ENCODE data around the gene LRRK1. TPM values are rescaled to one million over a fixed set of nuclear protein-coding genes. Genes with fewer than 3 reads are reported as not detected.
A peak's percentile ranks its signal among the peaks of the same experiment; 100 is the strongest.

LRRK1 gene
- total and polyA plus RNA-seq, 9 donors: 6.5 to 27.3 (median 17.5) TPM

GRCh38 chr15:101062471-101063171, 143.5 kb downstream of the LRRK1 start:
- Histone ChIP-seq H3K27me3 (no peaks in the 10 kb centered on the region), H3K9me3 (no peaks in the 10 kb centered on the region), H3K4me1 (ENCODE audit: insufficient read depth) (peaks cover 10% of the 10 kb centered on the region), H3K27ac (no peak overlapping the region), H3K4me3 (no peak overlapping the region), H3K36me3 (no peaks in the 10 kb centered on the region)
- 93 to 94% (median 94%) methylated on average over 18 of the region's 18 CpGs for WGBS, 3 donors
- intact Hi-C loops (cut with DNase I): no loop called here
- peak in 1 of 5 donors; percentile 12 for DNase-seq
- TF ChIP-seq EP300 (IDR thresholded peaks at IDR 0.05) (no peak), POLR2A (IDR thresholded peaks at IDR 0.05) (no peak)
- TF ChIP-seq, protein P1, sequence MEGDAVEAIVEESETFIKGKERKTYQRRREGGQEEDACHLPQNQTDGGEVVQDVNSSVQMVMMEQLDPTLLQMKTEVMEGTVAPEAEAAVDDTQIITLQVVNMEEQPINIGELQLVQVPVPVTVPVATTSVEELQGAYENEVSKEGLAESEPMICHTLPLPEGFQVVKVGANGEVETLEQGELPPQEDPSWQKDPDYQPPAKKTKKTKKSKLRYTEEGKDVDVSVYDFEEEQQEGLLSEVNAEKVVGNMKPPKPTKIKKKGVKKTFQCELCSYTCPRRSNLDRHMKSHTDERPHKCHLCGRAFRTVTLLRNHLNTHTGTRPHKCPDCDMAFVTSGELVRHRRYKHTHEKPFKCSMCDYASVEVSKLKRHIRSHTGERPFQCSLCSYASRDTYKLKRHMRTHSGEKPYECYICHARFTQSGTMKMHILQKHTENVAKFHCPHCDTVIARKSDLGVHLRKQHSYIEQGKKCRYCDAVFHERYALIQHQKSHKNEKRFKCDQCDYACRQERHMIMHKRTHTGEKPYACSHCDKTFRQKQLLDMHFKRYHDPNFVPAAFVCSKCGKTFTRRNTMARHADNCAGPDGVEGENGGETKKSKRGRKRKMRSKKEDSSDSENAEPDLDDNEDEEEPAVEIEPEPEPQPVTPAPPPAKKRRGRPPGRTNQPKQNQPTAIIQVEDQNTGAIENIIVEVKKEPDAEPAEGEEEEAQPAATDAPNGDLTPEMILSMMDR (IDR thresholded peaks at IDR 0.05): no peak

- DNase-seq: peak in 2 of 5 donors; percentile 12 to 21
- H3K4me3 ChIP-seq: no peak overlapping the region
- no peaks in the 10 kb centered on the region for H3K9me3 ChIP-seq
- intact Hi-C loops (cut with DNase I): no loop called here
- 93 to 96% (median 95%) methylated on average over 9 of the region's 9 CpGs for WGBS, 3 donors
- no peaks in the 10 kb centered on the region for H3K36me3 ChIP-seq
- H3K27me3 ChIP-seq: no peaks in the 10 kb centered on the region
- H3K27ac ChIP-seq: no peak overlapping the region
- H3K4me1 ChIP-seq (ENCODE audit: insufficient read depth): peaks cover 10% of the 10 kb centered on the region
- TF ChIP-seq, protein P1 (IDR thresholded peaks at IDR 0.05): no peak
- TF ChIP-seq EP300 (IDR thresholded peaks at IDR 0.05) (no peak), POLR2A (IDR thresholded peaks at IDR 0.05) (no peak)
These were observed 144.1 kb downstream of the LRRK1 start for GRCh38 chr15:101063212-101063611.

DNA sequence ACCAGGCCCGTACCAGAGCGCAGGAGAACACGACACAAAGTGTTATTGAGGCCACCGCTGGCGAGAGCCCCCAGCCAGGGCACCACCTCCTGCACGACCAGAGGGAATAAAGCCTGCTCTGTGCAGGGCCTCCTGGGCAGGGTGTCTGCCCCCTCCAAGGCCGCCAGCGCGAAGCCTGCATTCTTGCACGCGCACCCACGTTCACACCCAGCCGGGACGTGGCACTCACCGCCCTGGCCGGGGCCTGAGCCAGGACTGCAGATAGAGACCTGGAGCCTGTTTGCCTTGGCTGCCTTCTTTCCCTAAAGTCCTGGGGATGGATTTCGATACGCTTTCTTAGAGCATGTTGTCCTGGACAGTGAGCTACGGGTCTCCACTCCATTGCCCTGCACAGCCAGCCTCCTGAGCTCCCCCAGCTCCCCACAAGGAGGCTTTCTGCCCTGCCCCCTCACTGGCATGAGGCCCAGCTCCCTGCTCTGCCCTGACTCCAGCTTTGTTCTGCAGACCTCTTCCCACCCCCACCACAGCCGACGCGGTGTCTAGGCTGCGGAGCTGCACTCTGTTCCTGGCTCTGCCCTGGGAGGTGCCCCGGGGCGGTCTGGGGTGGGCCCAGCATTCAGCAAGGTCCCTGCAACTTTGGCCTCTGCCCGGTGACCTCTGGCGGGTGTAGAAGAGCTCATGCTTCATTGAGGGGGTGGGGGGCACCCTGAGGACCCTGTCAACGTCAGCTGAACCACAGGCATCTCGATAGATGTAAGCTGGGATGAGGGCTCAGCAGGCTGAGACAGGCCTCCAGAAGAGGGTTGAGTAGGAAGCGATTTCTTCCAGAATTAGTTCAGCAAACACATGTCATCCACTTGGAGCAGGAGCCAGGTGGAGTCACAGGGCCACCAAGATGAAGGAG, 145.0 kb downstream of the LRRK1 start:
- TF ChIP-seq, protein P1 (IDR thresholded peaks at IDR 0.05): no peak
- TF ChIP-seq POLR2A (IDR thresholded peaks at IDR 0.05): no peak
- intact Hi-C loops (cut with DNase I): no loop called here
- Histone ChIP-seq H3K27ac (peak overlapping the region; percentile 8 to 33), H3K27me3 (no peaks in the 10 kb centered on the region), H3K4me3 (no peak overlapping the region), H3K9me3 (no peaks in the 10 kb centered on the region), H3K36me3 (no peaks in the 10 kb centered on the region), H3K4me1 (ENCODE audit: insufficient read depth) (peaks cover 17% of the 10 kb centered on the region)
- DNase-seq: peak in 4 of 5 donors; percentile 72 to 88 (median 78)
- 34 to 36% (median 35%) methylated on average over 30 of the region's 30 CpGs for WGBS, 3 donors

GRCh38 chr15:101064795-101065569, 145.8 kb downstream of the LRRK1 start:
- TF ChIP-seq POLR2A (IDR thresholded peaks at IDR 0.05): no peak
- TF ChIP-seq, protein P1 (IDR thresholded peaks at IDR 0.05): no peak
- Histone ChIP-seq H3K4me1 (ENCODE audit: insufficient read depth) (peaks cover 18% of the 10 kb centered on the region), H3K9me3 (no peaks in the 10 kb centered on the region), H3K36me3 (no peaks in the 10 kb centered on the region), H3K4me3 (no peak overlapping the region), H3K27ac (peak overlapping the region in 1 of 2 donors; percentile 33), H3K27me3 (no peaks in the 10 kb centered on the region)
- peak in 1 of 5 donors; percentile 29 for DNase-seq
- intact Hi-C loops (cut with DNase I): no loop called here
- WGBS, 3 donors: 93 to 95% (median 94%) methylated on average over 19 of the region's 19 CpGs

Data from ovary (tissue), 9 donors.